ENCODE data around the gene IL17F.
"Not testable (repeated sequence)": the region's sequence is repeated elsewhere in the genome, so short reads cannot be mapped to it uniquely, and the experiment has no call there.

The IL17F gene

DNA sequence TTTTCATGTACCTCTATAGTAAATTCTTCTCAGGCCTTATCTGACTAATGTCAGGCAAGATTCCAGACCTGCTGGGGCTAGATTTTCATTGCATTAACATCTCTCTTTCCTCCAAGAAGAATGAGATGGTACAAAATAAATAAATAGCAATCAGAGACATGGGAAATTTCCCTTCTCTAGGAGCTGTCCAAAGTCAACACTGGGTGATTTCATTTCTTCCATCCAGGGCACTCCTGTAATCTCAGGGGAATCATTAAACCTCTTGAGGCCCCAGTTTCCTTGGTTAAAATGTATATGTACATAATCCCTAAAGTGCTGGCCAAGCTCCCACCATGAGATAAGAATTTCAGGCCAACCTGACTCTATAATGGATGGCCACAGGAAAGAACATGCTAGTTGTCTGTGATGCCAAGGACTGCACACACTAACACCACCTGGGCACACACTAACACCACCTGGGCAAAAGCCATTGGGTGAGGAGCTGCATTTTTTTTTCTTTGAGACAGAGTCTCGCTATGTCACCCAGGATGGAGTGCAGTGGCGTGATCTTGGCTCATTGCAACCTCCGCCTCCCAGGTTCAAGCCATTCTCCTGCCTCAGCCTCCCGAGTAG, 912 bp downstream of the IL17F start:
- no peak for DNase-seq (ENCODE audit: low read depth)

DNA sequence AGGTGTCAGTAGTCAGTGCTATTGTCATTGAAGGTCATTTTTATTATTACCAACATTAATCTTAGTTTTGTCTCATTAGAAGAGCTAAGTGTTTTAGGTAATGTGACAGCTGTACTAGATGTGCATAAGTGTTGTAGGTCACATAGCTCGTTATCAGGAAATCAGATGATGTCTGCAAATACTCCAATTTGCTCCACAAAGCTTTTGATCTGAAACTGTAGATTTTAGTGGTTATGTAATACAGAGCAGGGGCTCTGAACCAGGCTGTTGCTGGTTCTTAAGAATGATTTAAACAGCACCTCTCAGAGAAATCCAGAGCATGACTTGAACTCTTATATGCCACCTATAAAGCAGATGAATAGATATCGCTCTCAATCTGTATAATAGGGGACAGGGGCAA, 2.5 kb downstream of the IL17F start:
- DNase-seq (ENCODE audit: low read depth), result no peak

DNA sequence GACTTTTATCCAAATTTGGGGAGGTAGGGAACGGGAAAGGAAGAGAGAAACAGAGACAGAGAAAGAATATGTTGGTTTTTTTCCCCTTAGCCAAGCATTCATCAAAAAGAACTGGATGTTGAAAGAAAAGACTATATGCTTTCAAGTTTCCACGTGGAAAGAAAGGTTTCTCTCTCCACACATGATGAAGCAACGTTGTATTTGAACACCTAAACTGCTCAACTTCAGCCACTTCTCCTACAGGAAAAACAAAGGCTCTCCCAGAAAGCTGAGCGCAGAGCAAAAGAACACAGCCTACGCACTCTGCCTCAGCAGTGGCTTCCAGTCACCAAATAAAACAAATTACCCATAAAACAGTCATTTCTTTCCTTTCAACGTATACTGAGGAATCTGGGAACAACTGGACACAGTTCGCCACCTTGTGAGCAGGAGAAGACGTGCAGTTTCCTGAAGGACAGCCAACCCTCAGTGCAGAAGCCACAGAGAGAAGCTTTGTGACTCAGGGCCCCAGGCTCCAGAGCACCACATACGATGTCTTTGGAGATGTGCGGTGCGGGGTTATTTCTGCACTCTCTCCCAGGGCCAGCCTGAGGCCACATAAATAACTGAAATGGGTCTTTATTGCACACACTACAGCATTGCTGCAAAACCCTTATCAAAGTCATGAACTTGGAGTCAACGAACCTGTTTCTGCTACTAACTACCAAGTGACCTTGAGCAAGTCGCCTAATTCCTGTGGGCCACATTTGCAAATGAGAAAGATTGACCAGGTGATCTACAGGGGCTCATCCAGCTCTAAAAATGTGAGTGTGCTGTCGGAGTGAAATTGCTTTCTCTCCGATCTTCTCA, 10.1 kb downstream of the IL17F start:
- DNase-seq (ENCODE audit: low read depth), result no peak

DNA sequence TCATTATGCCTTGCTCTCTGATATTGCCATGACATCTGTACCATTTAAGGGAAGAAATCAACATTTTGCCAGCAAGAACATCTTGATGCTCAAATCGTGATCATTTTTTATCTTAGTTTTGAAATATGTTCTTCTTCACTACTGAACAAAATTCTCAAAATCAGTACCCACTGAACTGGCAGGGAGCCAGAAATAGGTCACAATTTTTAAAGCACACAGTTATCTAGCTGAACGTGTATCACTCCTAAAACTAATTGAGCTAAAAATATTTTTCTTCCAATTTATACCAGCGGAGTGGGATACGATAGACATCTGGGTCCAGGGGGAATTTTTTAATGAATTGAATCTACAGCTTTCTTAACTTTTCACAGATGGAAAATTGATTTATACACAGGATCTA, 11.3 kb downstream of the IL17F start:
- no peak for DNase-seq (ENCODE audit: low read depth)

DNA sequence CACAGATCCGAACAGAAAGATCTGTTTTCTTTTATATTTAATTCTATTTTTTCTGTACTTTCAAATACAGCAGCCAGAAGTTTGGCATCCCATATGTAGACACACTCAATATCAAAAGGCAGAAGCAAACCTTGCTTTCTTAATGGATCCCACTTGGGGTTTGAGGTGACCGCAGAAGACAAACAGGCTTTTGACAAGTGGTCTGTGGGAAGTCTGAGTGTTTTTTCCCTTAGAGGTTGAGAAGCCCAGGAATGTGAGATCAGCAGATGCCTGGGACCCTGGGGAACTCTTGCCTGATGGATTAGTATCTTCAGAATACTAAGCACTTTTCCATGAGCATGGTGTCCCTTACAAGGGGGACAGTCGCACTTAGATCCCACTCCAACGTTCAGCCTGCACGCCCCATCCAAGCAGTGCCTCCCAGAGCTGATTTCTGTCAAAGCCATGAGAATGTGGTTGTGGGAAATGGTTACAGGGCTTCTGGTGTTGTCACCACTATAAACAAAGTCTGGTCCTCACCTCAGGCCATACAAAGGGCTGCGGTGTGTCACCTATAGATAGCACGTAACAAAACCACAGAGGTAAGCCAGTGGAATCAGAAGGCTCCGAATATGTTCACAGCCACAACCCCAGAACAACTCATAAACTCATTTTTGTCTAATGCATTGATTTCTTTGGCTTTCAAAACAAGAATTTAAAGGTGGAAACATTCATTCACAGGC, 12.7 kb downstream of the IL17F start:
- DNase-seq (ENCODE audit: low read depth), result no peak

DNA sequence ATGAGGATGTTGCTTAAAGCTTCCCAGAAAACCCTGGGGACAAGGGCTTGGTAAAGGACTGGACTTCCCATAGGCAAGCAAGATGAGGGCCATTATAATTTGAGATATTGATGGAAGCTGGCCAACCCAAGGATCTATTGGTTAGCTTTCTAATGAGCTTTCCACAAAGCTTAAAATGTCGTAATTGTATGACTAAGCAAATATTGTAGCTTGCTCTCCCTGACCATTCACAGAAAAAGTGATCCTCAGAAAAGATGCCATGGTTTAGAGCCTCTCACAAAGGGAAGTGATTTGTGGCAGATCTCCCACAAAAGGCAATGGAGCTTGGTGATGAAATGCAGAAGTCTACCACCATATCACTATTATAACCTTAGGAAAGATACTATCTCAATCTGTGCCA, 13.6 kb downstream of the IL17F start:
- DNase-seq (ENCODE audit: low read depth), result no peak

DNA sequence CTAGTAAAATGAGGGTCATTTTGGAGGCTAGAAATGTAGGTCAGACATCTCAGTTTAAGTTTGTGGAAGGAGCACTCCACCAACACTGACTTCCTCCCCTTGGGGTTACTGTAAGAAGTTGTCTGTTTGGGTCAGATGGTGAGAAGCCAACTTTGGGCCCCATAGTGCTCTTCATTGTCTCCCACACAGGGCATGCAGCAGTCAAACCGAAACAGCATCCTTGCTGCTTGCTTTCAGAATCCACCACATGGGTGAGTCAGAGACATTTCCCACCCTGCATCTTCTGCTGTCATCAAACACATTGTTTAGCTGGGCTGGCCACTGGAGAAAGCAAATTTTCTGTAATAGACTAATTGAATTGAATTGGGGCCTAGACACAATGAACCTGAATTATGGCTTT, 16.8 kb downstream of the IL17F start:
- peak; percentile 12 for DNase-seq (ENCODE audit: low read depth)

DNA sequence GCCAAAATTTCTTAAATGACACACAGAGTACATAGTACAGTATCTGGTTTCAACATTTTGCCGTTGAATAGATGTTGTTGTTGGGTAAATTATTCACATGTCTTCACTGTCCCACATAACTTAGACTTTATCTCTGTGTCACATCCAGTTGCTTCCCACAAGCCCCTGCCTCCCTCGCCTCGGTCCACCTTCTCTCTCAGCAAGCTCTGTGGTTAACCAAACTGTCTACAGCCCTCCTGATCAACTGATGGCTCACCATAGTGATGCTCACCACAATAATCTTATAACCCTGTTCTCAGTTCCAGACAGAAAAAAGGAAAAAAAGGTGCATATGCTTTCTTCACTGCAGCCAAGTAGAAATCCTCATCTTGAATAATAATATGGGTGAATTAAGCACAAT, 23.0 kb downstream of the IL17F start:
- no peak for DNase-seq (ENCODE audit: low read depth)

DNA sequence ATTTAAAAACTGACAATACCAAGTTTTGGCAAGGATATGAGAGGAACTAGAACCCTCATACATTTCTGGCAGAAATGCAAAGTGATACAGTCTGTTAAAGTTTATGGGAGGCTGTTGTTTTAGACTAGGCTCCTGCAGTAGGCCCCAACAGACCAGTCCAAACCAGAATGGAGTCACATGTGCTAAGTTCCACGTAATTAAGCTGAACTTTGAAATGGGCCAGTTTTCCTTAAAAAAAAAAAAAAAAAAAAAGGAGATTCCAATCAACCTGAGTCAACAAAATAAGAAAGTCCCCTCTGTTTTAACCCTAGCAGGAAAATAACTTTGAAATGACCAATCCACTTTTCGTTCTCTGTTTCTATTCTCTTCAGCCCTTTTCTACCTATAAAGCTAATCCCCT, 26.5 kb downstream of the IL17F start:
- DNase-seq (ENCODE audit: low read depth), result no peak

DNA sequence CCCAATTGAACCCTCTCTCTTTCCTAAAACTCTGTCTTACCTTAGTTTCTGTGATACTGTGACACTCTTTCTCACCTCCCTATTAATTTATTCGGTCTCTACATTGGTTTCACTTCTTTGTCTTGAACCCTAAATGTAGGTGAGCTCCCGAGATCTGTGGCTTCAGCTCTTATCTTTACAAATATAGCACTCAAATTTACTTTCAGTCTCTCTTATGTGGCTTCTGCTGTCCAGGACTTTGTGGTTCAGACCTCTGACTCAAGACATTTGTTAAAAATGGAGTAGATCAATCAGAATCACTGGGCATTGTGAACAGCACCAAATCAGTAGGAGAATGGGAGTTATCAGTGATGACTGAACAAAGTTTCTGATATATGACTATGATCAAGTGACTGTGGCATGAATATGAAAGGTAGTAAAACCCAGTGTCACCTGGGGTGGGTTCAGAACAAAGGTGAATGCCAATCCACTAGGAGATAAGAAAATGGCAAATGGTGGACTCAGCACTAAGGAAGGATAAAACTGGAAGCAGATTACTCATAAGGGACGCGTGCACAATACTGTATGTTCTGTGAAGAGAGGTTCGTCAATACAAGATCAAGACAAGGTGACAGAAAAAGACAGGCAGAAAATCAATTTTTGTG, 27.2 kb downstream of the IL17F start:
- no peak for DNase-seq (ENCODE audit: low read depth)

DNA sequence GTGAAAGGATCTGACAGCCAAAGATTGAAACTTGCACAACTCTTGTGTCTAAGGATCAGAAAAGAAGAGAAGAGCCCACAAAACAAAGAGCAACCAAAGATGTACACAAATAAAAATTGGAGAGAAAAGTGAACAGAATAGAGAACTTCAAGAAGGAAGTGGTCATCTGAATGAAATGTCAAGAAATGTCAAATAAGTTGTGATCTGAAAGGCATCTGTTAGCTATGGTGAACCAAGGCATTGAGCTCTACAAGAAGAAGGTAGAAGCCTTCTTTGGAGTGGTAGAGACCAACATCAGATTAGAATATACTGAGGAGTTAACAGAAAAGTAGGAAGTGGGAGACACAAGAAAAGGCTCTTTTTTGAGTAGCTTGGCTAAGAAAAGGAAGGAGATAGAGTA, 28.5 kb downstream of the IL17F start:
- no peak for DNase-seq (ENCODE audit: low read depth)

DNA sequence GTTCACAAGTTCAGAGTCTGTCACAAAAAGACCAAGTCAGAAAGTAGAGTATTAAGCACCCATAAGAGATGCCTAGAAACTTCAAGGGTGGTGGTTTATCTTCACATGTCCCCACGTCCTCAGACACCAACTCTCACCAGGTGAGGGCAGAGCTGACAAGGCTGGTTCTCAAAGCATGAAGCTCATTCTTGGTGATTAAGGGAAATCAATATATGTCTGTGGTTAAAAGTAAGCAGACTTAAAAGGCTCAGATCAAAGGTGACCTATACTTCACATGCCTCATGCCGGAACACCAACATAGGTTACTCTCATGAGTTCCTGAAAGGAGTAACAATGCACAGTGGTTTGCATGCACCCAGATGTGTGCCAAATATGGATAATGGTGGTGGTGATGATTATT, 31.2 kb downstream of the IL17F start:
- no peak for DNase-seq (ENCODE audit: low read depth)

DNA sequence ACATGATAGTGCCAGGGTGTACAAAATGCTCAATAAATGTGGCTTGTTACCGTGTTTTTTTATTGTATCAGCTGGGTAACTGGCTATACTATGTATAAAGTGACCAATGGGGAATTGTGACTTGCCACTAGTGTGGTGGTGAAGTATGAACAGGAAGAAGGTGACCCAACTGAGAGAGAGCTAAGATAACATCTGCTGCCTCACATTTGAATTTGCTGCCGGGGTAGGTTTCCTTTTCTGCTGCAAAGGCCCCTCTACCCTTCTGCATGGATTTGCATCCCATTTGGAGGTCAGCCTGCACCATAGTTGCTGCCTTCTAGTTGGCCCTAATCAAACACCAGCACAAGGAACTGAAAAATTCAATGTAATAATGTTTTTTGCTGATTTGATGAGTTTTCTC, 34.1 kb downstream of the IL17F start:
- DNase-seq (ENCODE audit: low read depth), result no peak

DNA sequence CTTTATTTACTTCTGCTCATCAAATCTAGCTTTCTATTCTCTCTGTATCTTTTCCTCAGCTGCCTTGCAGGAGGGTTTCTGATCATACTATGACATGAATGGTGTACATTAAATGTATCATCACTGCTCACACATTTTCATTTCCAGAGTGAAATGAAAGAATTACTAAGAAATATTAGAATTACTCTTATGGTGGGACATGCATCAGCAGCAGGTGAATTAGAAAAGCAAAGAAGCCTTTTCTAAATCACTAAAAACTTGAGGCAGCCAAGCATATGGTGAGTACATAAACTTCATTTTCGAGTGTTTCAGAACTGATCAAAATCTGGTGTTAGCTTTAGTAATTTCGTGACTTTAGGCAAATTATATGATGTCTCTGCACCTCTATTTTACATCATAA, 34.5 kb downstream of the IL17F start:
- DNase-seq (ENCODE audit: low read depth), result no peak

DNA sequence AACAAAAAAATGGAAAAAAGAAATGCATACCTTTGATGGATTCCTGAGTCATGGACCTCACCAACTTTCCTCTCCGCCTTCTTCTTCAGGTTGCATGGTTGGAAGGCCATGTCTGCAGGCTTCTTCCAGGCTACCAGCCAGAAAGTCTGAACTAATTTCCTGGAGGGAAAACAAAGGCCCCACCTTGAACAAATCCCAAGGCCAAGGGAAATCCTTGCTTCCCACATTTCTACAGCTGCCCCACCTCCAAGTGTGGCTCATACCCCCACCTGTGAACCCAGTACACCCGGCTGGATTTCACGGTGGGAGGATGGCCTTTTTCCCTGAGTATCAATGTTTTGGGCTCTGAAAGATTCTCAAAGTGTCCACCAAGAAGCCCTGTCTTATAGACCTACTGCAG, 35.7 kb downstream of the IL17F start:
- DNase-seq (ENCODE audit: low read depth), result no peak

DNA sequence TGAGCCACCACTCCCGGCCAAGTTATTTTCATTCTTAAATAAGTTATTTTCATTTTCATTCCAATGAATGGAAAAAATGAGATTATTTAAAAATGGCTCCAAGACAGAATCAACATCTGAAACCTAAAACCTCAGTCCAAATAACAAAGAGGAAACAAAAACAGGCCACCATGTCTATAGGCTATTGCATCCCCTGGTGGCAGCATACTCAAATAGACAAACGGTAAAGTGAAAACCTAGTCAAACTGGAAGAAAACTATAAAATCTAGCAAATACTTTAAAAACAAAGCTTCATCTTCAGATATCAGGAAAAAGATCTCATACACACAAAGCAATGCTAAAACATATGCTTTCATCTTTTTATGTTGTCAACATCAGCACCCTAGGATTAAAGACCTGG, 37.2 kb downstream of the IL17F start:
- no peak for DNase-seq (ENCODE audit: low read depth)

DNA sequence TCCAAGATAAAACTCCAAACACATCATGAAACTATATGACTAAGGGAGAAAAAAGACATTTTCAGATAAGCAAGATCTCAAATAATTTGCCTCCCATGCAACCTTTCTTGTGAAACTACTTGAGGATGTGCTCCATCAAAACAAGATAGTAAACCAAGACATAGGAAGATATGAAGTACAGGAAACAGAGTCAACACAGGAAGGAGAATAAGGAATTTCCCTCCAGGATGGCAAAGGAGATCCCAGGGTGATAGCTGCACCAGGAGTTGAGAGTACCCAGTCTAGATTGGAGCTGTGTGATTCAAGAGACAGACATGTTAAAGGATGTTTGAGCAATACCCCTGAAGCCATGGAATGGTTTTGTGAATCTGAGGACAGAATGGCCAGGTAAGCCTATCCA, 42.8 kb downstream of the IL17F start:
- no peak for DNase-seq (ENCODE audit: low read depth)

DNA sequence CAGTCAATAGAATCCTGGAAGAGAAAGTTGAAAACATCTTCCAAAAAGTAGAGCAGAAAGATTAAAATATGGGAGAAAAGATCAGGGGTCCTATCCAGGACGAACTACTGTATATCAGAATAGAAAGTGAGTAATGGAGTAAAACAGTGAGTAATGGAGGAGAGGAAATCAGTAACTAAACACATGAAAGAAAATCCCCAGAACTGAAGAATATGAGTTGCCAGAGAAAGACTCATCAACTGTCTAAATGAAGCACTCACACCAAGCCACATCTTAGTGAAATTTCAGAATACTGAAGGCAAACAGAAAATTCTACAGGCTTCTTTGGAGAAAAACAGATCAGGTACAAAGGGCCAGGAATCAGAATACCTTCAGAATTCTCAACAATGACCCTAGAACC, 43.3 kb downstream of the IL17F start:
- no peak for DNase-seq (ENCODE audit: low read depth)

DNA sequence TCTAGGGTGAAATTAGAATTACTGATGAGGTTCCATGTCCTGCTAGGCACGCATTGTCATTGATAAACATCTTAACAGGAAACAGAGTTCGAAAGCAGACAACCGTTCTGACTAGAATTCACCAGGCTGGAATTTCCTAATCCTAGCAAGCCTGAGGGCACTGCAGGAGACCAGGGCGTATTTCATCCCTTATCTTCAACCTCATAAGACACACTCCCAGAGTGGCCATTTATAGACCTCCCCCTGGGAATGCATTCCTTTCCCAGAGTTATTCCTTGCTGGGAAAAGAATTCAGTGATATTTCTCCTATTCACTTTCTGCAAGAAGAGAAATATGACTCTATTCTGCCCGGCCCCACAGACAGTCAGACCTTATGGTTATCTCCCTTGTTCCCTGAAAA, 44.2 kb downstream of the IL17F start:
- not testable (repeated sequence) for DNase-seq (ENCODE audit: low read depth)

DNA sequence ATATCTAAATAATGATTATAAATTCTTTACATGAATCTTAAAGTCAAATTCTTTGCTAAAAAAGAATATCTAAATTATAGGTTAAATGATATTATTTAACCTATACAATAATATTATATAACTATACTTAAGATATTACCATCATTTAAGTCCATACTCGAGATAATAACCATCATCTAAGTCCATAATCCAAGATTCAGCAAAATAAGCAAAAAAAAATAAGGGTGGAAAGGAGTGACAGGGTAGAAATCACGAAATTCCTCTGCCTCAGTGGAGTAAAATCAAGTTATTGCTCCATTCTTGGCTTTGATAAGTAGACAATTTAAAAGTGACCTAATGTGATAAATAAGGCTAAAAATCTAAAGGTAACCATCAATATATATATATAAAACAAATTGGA, 48.4 kb downstream of the IL17F start:
- DNase-seq (ENCODE audit: low read depth), result no peak

DNA sequence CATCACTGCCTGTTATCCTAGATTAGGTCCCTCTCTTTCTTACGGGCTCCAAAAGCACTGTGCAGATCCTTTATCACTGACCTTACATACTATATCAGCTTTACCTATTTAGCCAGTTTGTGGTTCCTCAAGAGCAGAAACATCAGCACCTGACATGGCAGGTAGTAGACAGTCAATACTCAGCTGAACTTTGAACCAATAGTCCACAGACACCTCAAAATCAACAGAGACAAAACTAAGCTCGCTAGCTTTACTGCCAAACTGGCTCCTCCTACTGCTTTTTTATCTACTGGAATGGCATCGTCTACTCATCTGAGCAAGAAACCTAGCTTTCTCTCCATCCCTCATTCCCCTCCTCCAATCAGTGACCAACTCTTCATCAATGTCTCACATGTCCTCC, 52.5 kb downstream of the IL17F start:
- no peak for DNase-seq (ENCODE audit: low read depth)

DNA sequence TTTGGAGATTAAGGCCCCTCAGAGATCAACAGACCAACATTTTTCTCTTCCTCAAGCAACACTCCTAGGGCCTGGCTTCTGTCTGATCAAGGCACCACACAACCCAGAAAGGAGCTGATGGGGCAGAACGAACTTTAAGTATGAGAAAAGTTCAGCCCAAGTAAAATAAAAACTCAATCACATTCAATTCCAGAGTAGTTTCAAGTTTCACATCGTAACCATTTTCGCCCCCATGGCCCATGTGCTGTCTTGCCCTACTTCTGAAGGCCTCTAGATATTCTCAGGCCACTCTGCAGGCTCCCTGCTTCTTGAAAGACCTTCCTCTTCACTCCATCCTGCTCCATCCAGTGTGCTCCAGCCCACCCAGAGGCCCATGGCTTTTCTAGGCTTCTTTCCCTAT, 53.9 kb downstream of the IL17F start:
- DNase-seq (ENCODE audit: low read depth), result no peak

DNA sequence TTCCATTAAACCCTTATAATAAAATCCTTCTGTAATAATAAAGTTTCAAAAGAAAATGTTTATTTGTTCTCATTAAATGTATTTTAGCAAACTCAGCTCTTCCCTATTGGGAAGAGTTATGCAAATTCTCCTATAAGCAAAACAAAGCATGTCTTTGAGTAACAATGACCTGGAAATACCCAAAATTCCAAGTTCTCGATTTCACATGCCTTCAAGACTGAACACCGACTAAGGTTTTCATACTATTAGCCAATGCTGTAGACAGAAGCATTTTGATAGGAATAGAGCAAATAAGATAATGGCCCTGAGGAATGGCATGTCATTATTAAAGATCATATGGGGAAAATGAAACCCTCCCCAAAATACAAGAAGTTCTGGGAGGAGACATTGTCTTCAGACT, 54.3 kb downstream of the IL17F start:
- no peak for DNase-seq (ENCODE audit: low read depth)

All from stimulated activated CD4-positive, alpha-beta T cell treated with anti-CD3 and anti-CD28 coated beads, Interleukin-2, amount 100 ng/mL, for 4 hours (primary cell).